ENCODE measurements around the gene SNX15.

- TF ChIP-seq CTCF (IDR thresholded peaks at IDR 0.05) (no peak), POLR2A (IDR thresholded peaks at IDR 0.05) (no peak)
Observed at GRCh38 chr11:65034423-65034822, 7.2 kb downstream of the SNX15 start.

All from prostate gland (tissue), 2 donors.